Activated CD4-positive, CD25-positive, alpha-beta regulatory T cell treated with anti-CD3 and anti-CD28 coated beads, Interleukin-2, amount 50 U/mL, for 16 hours (primary cell): ENCODE data around the gene LGI4.

Source experiments
- DNase-seq: peaks from one replicate; pipeline ENCODE4 v3.0.0-alpha.2; 2020; ENCODE audit warnings: low read depth, low spot score

The LGI4 gene

GRCh38 chr19:35134601-35135242 is at the start of gene LGI4:
Gene LGI4, minus strand, starts transcription at chr19:35135059. Its CDS starts 379 bp downstream, at chr19:35134680.
- DNase-seq: no peak

DNA sequence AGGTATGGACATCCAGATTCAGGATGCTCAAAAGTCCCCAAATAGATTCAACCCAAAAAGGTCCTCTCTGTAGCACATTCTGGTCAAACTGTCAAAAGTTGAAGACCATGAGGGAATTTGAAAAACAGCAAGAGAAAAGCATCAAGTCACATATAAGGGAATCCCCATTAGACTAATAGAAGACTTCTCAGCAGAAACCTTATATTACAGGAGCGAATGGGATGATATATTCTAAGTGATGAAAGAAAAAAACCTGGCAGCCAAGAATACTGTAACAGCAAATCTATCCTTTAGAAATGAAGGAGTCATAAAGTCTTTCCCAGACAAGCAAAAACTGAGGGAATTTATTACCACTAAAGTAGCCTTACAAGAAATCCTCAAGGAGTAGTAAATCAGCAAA is 49.4 kb upstream of the LGI4 start:
- DNase-seq: no peak

DNA sequence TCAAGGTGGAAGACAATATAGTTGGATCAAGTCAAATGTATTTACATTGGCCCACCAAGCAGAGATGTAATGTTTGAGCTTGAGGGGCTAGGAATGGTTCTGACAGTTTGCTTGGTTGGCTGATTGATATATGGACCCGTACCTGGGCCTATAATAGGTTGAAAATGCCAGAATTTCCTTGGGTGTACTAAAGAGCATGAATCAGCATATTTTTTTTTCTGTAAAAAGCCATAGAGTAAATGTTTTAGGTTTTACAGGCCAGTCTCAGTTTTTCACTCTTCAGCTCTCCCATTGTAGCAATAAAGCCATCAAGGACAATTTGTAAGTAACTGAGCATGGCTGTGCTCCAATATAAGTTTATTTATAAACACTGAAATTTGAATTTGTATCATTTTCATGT is 46.5 kb upstream of the LGI4 start:
- no peak for DNase-seq

DNA sequence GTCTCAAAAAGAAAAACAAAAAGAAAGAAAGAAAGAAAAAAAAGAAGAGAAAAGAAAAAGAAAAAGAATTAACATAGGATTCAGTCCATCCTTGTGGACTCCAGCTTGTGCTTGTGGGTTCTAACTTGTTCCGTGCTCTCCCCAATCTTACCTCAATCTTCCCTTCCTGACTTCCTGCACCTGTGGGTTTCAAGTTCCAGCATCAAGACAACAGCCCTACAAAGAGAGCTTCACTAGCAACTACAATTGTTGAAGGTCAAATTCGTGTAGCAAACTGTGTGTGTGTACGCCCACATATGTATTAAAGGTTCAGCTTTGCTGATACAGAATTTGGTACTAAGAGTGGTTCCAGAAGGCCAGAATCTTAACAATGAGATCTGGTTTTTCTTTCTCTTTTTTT is 45.0 kb upstream of the LGI4 start:
- no peak for DNase-seq

DNA sequence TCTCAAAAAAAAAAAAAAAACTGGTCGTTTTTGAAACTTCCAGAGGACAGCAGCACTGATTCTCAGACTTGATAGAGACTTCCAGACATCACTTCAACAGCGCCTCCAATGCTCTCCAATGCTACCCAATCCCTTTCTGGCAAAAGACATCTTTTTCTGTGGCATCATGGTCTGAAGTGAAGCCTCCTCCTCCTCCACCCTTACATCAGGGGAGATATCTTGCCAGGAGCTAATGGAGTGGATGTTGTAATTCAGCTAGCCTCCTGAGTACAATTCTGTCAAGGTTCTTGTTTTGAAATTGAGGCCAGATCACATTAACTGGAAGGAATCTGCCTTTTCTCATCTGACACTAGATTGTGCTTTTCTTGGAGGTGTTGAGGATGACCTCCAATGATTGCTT is 43.8 kb upstream of the LGI4 start:
- DNase-seq: no peak

- DNase-seq: no peak
These were observed 42.8 kb upstream of the LGI4 start for GRCh38 chr19:35177377-35178274.

GRCh38 chr19:35176181-35176570 is 41.3 kb upstream of the LGI4 start:
- DNase-seq: no peak

GRCh38 chr19:35174226-35174625 is 39.4 kb upstream of the LGI4 start:
- no peak for DNase-seq

GRCh38 chr19:35171730-35172129 is 36.9 kb upstream of the LGI4 start:
- DNase-seq: no peak

DNA sequence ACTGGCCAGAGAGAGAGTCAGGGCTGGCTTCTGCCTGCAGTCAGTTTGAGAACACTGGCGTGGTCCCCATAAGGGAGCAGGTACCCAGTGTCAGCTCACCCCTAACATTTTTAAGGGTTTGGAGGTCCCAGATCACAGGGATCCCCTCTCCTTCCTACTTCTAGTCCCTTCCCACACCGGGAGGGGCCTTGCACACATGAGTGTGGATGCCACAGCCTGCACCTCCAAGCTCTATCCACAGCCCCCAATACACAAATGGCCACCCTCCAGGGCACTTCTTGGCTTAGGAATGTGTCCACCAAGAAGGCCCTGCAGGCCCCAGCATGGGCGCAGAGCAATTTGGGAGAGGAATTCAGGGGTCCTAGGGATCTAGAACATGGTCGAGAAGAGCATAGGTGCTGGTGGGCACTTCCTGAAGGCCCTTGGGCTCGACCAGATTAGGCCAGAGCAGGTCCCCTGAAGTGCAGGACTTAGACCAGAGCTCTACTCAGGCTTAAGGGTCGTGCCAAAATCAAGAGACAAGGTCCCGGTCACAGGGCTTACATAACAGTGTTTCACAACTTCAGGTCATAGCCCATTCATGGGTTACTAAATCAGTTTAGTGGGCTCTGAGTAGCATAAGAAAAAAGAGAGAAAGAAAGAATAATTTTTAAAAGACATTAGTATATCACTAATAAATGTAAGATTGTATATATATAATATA is 35.7 kb upstream of the LGI4 start:
- DNase-seq: no peak

GRCh38 chr19:35169221-35169995 is 34.5 kb upstream of the LGI4 start:
- no peak for DNase-seq

GRCh38 chr19:35168196-35168595 is 33.3 kb upstream of the LGI4 start:
- no peak for DNase-seq

DNA sequence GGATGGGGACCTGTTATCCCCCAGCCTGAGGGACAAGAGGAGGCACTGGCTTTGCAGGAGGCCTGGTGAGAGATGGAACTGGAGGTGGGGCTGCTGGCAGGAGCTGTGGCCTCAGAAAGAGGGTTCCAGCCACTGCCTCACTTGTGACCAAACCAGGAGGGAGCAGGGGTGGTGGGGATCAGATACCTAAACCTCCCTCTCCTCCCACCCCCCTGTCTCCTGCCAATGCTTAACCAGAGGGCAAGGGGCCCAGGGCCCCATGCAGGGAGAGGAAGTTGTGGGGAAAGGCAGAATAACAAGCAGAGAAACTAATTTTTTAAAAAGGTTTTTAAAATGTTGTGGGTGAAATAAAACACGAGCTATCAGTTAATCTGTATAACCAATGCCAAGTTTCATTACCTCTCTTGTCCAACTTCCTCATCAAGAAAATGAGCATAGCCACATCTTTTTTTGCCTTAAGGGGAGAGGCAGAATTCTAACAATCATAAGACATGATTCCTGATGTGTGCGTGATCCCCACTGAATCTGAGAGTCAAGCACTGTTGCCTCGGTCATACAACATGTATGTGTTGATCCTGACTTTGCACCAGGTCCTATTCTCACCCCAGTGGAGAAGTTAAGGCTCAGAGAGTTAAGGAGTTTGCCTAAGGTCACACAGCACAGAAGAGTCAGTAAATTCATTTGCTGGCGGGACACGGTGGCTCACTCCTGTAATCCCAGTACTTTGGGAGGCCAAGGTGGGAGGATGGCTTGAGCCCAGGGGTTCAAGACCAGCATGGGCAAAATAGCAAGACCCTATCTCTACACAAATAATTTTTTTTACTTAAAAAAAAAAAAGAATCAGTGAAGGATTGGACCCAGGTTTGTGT is 32.6 kb upstream of the LGI4 start:
- no peak for DNase-seq

GRCh38 chr19:35166100-35167063 is 31.5 kb upstream of the LGI4 start:
- DNase-seq: no peak

DNA sequence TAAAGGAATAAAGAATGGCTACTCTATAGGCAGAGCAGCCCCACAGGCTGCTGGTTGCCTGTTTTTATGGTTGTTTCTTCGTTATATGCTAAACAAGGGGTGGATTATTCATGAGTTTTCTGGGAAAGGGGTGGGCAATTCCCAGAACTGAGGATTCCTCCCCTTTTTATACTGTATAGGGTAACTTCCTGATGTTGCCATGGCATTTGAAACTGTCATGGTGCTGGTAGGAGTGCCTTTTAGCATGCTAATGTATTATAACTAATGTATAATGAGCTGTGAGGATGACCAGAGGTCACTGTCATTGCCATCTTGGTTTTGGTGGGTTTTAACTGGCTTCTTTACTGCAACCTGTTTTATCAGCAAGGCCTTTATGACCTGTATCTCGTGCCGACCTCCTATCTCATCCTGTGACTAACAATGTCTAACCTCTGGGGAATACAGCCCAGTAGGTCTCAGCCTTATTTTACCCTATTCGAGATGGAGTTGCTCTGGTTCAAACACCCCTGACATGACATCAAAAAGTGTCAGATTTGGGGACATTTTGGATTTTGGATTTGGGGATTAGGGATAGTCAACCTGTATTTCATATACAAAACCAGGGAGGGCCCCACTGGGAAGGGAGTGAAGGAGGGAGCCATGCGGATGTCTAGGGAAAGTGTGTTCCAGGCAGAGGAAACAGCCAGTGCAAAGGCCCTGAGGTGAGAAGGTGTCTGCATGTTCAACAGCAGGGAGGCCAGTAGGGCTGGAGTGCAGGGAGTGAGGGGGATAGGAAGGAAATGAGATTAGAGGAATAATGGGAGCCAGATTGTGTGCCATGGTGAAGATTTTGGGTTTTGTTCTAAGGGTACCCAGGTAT is 30.6 kb upstream of the LGI4 start:
- DNase-seq: no peak

DNA sequence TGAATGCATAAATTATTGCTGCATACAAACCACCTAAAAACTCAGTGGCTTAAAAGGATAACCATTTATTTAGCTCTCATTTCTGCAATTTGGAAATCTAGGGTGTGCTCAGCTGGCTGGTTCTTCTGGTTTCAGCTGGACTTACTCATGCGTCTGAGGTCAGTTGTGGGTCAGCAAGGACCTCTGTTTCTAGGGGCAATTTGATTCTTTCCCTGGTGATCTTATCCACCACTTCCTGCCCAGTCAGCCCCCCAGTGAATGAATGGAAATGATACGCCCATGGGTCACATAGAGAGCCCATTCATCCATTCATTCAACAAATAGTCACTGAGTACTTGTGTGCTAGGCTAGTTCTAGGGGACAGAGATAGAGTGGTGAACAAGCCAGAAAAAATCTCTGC is 29.6 kb upstream of the LGI4 start:
- DNase-seq: no peak

GRCh38 chr19:35162471-35163326 is 27.8 kb upstream of the LGI4 start:
- no peak for DNase-seq

GRCh38 chr19:35161434-35161743 is 26.5 kb upstream of the LGI4 start:
- DNase-seq: no peak
